SH-SY5Y (cell line): ENCODE measurements around the gene FAM83C.

Experiments used
- GATA2 ChIP-seq: IDR thresholded peaks from 2 replicates; pipeline ENCODE4 v1.6.1; 2011; ENCODE audit warnings: mild to moderate bottlenecking, low read depth, low read length
- GATA3 ChIP-seq: IDR thresholded peaks from 2 replicates; pipeline ENCODE4 v1.6.1; 2011; ENCODE audit warnings: low read depth, mild to moderate bottlenecking, low read length, moderate library complexity

DNA sequence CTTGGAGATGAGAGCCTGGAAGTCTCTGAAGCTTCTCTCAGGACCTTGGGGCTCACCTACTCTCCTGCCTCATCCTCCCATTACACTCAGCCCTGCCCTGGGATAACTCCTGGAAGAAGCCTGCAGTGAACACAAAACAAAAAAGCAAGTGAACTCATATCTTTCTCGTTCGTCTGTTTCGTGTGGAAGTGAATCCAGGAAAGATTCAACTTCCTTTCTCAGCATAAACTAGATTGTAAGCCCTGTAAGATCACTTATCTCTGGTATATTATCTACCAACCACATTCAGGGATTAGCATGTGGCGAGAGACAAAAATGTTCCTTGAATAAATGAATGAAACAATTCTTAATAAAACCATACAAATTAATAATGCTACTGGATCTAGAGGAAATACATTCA, 36.5 kb upstream of the FAM83C start:
- no peak for TF ChIP-seq GATA2
- no peak for TF ChIP-seq GATA3
